K562 treated with DMSO at 1 percent for 12 hours (cell line): ENCODE data around the gene ANKRD31. TPM values are rescaled to one million over a fixed set of nuclear protein-coding genes. Genes with fewer than 3 reads are reported as not detected.

Source experiments
- total RNA-seq: library from RNA; unstranded; fragments of 300-600 nt; gene quantifications from 2 replicates; pipeline ENCODE4 v1.2.3, GENCODE V29; 2022; ENCODE audit not compliant: insufficient read depth

Gene ANKRD31
- total RNA-seq: not detected in 2 replicates

GRCh38 chr5:75236322-75237316 is at the start of gene ANKRD31:
Gene ANKRD31, minus strand, starts transcription at chr5:75236878. Its CDS starts 192 bp downstream, at chr5:75236686.

GRCh38 chr5:75052192-75053053 is 184.3 kb downstream of the ANKRD31 start, which contains the start of gene GCNT4:
Gene GCNT4, minus strand, starts transcription at chr5:75052558. Its CDS starts 22,521 bp downstream, at chr5:75030037.

Other genes with a start within 250 kb of the ANKRD31 start
- gene GCNT4, start 184.3 kb downstream of the ANKRD31 start, total RNA-seq: not detected in 2 replicates
- 10.4 and 28.9 TPM in 2 replicates for gene HMGCR, start 100.3 kb upstream of the ANKRD31 start, total RNA-seq